Measurements from ENCODE around the gene STXBP5.

Gene STXBP5

DNA sequence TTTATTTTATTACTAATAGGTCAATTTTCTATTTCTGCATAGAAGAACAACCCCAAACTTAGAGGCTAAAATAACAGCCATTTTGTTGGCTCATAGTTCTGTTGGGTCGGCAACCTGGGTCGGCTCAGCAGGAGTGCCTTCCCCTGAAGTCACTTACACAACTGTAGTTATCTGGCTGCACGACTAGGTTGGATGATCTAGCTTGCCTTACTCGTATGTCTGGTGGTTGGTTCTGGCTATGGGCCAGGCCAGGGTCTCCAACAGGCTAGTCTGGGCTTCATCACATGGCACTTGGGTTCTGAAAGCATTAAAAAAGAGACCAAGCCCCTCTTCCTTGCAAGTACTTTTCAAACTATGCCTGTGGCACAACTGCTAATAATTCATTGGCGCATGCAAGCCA, 53.5 kb downstream of the STXBP5 start:
- Mint-ChIP-seq H3K27me3 (no peaks in the 10 kb centered on the region), H3K4me3 (no peak overlapping the region), H3K9me3 (peaks cover 7% of the 10 kb centered on the region), H3K4me1 (no peaks in the 10 kb centered on the region), H3K27ac (no peak overlapping the region), H3K36me3 (peaks cover 4% of the 10 kb centered on the region)
- ATAC-seq (ENCODE audit: low read depth) (no peak), DNase-seq (ENCODE audit: low spot score in 2 of 2) (no peak)

DNA sequence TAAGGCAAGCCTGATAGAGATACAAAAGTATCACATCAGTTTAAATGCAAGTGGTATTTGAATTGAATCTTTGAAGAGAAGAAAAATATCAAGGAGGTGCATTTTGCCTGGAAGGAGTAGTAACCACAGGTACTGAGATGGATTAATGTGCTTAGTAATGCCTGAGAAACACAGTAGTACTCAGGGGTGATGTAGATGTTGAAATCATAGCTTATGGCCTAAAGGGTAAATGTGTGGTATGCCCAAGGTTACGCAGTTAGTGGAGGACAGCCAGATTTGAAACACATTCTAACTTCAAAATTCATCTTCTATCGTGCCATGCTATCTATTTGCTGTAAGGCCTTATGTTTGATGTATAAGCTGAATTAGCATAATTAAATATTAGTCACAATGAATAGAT, 55.9 kb downstream of the STXBP5 start:
- H3K27ac Mint-ChIP-seq: no peak overlapping the region

DNA sequence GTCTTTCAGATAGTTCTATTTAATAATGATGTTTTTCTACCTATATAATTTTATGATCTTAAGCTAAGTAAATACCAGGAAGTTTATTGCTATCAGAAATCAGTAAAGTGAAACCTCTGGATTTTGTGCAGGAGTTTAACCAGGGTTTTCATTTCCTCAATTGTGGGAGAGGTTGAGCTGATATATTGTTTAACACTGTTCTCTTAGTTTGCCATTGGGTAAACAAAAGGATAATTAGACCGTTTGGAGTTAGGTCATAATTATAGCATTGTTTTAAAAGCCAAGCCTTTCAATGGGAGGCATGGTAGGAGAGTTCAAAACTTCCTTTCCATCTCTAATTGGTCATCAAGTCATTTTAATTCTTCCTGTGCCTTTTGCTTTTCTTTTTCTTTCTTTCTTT, 58.7 kb downstream of the STXBP5 start:
- H3K4me3 Mint-ChIP-seq: no peak overlapping the region
- DNase-seq (ENCODE audit: low spot score in 2 of 2): no peak
- H3K27me3 Mint-ChIP-seq: no peaks in the 10 kb centered on the region
- no peaks in the 10 kb centered on the region for H3K9me3 Mint-ChIP-seq
- no peak for ATAC-seq (ENCODE audit: low read depth)
- H3K4me1 Mint-ChIP-seq: no peaks in the 10 kb centered on the region
- H3K27ac Mint-ChIP-seq: no peak overlapping the region
- peaks cover 17% of the 10 kb centered on the region for H3K36me3 Mint-ChIP-seq

More for the DNA sequence above, 55.9 kb downstream of the STXBP5 start:
- Mint-ChIP-seq H3K4me3 (no peak overlapping the region), H3K4me1 (no peaks in the 10 kb centered on the region), H3K9me3 (no peaks in the 10 kb centered on the region), H3K27me3 (no peaks in the 10 kb centered on the region), H3K36me3 (peaks cover 4% of the 10 kb centered on the region)
- DNase-seq (ENCODE audit: low spot score in 2 of 2): no peak
- ATAC-seq (ENCODE audit: low read depth): no peak

DNA sequence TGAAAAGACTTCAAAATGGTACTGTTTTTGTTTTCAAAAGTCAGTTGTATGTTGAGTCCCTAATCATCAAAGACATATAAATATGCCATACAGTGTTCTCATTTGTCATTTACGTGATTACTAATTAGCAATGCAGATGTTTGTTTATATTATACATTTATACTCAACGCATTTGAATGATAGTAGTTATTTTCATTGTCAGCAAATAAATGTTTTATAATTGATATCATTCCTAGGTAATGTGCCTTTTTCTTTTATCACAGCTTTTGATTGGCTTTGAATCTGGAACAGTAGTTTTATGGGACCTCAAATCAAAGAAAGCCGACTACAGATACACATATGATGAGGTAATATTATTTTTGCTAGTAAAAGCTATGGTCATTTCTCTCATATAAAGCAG, 62.6 kb downstream of the STXBP5 start:
- H3K9me3 Mint-ChIP-seq: no peaks in the 10 kb centered on the region
- H3K4me1 Mint-ChIP-seq: no peaks in the 10 kb centered on the region
- no peak for DNase-seq (ENCODE audit: low spot score in 2 of 2)
- ATAC-seq (ENCODE audit: low read depth): no peak
- peaks cover 32% of the 10 kb centered on the region for H3K36me3 Mint-ChIP-seq
- H3K27me3 Mint-ChIP-seq: no peaks in the 10 kb centered on the region
- H3K4me3 Mint-ChIP-seq: no peak overlapping the region
- H3K27ac Mint-ChIP-seq: no peak overlapping the region

DNA sequence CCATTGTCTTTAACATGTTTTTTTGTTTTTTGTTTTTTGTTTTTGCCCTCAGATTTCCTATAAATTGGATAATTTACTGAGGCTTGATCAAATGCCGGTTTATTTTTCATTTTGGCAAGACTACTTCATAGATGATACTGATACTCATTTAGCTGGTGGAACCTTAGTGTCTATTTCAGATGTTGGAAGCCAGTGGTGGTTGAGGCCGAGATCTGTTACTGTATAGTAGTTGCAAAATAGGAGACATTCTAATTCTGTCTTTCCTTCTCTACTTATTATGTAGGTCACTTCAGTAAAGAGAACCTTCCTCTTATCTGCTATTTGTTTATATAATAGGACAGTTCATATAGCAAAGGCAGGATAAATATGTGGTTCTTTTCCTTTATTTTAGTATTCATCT, 63.4 kb downstream of the STXBP5 start:
- Mint-ChIP-seq H3K27me3 (no peaks in the 10 kb centered on the region), H3K27ac (no peak overlapping the region), H3K9me3 (no peaks in the 10 kb centered on the region), H3K4me1 (no peaks in the 10 kb centered on the region), H3K4me3 (no peak overlapping the region), H3K36me3 (peaks cover 34% of the 10 kb centered on the region)
- ATAC-seq (ENCODE audit: low read depth) (no peak), DNase-seq (ENCODE audit: low spot score in 2 of 2) (no peak)

DNA sequence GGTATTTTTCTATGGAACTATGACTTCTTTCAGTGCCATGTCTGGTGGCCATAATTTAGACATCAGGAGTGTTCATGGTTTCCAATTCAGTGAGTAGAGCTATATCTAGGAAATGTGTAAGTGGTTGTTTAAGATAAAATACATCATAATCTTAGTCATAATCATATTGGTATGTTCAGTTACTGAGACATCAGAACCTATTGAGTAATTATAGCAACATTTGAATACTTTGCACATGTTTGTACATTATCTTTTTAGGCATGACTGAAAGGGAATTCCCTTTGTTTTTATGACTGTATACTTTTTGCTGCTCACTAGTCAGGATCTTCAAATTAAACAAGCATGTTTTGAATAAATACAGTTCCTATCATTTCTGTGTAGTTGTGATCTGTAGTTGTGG, 64.0 kb downstream of the STXBP5 start:
- Mint-ChIP-seq H3K36me3 (peaks cover 37% of the 10 kb centered on the region), H3K27ac (no peak overlapping the region), H3K4me1 (no peaks in the 10 kb centered on the region), H3K4me3 (no peak overlapping the region), H3K27me3 (no peaks in the 10 kb centered on the region), H3K9me3 (no peaks in the 10 kb centered on the region)
- ATAC-seq (ENCODE audit: low read depth): no peak
- DNase-seq (ENCODE audit: low spot score in 2 of 2): no peak

DNA sequence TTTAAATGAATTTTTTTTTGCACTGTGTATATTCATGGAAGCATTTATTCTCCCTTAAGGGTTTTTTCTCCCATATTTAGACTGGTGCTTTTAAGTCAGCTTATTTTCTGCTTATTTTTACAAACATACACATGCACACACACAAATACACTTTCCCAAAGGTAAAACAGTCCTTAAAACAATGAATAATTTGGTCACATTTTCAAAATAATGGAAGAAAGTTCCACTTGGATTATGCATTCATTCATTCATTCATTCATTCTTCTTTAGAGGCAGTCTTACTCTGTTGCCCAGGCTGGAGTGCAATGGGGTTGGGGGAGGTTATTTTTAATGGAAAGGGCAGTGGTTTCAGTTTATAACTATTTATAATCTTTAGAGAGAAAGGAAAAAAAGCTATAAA, 69.8 kb downstream of the STXBP5 start:
- DNase-seq (ENCODE audit: low spot score in 2 of 2) (no peak), ATAC-seq (ENCODE audit: low read depth) (no peak)
- Mint-ChIP-seq H3K9me3 (no peaks in the 10 kb centered on the region), H3K4me3 (no peak overlapping the region), H3K27me3 (no peaks in the 10 kb centered on the region), H3K4me1 (no peaks in the 10 kb centered on the region), H3K27ac (no peak overlapping the region), H3K36me3 (peaks cover 32% of the 10 kb centered on the region)

DNA sequence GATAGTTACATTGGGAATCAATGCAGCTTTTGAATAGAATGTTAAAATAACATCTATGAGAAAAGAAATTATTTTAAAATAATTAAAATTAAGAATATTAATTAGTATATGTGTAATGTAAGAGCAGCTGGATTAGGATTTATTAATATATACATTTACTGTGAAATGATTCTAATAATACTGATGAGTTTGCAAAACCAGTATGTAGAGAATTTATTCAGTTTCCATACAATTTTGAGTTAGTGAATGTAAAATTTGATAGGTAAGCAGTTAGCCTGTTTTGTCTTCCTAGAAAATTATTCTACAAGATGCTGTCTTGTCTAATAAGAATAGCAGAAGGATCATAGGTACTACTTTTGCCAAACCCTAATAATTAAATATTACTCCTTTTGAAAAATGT, 70.6 kb downstream of the STXBP5 start:
- peaks cover 32% of the 10 kb centered on the region for H3K36me3 Mint-ChIP-seq
- DNase-seq (ENCODE audit: low spot score in 2 of 2): no peak
- H3K9me3 Mint-ChIP-seq: no peaks in the 10 kb centered on the region

DNA sequence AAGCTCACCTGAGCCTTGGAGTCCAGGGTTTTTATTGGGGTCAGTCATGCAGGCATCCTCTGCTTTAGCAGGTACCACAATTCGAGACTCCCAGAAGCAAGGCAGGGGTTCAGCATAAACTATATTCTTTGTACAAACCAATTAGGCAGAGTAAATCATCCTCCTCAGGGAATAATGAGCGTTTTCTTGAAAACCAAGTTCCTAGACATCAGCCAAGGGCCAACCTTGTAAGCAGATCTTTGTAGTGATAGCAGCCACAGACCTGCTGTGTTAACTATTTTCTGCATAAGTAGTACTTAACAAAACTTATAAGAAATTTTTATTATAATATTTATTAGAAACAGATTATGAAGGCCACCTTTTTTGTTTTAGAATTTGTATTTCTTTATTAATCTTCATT, 74.7 kb downstream of the STXBP5 start:
- DNase-seq (ENCODE audit: low spot score in 2 of 2): no peak
- Mint-ChIP-seq H3K4me3 (no peak overlapping the region), H3K4me1 (no peaks in the 10 kb centered on the region), H3K9me3 (no peaks in the 10 kb centered on the region), H3K36me3 (peaks cover 19% of the 10 kb centered on the region), H3K27me3 (no peaks in the 10 kb centered on the region), H3K27ac (no peak overlapping the region)
- ATAC-seq (ENCODE audit: low read depth): no peak

More for the DNA sequence above, 70.6 kb downstream of the STXBP5 start:
- Mint-ChIP-seq H3K4me3 (no peak overlapping the region), H3K27me3 (no peaks in the 10 kb centered on the region), H3K4me1 (no peaks in the 10 kb centered on the region), H3K27ac (no peak overlapping the region)
- no peak for ATAC-seq (ENCODE audit: low read depth)

DNA sequence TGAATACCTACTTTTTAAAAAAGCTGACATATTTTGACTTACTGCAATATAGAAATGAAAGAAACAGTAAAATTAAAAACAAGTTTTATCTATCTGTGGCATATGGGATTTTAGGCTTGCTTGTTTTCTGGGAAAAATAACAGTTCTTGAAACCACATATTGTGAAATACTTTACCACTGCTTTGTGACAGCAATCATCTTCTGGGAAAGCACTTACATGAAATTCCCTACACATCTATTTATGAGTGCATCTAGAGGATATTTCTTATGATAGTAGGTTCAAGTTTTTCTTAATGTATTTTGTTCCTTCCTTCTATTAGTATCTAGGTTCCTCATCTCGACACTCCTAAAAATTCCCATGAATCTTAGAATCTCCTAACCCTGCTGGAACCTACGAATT, 75.2 kb downstream of the STXBP5 start:
- no peaks in the 10 kb centered on the region for H3K27me3 Mint-ChIP-seq
- no peak for DNase-seq (ENCODE audit: low spot score in 2 of 2)
- H3K4me1 Mint-ChIP-seq: peaks cover 2% of the 10 kb centered on the region
- no peaks in the 10 kb centered on the region for H3K9me3 Mint-ChIP-seq
- H3K36me3 Mint-ChIP-seq: peaks cover 19% of the 10 kb centered on the region
- no peak overlapping the region for H3K4me3 Mint-ChIP-seq
- ATAC-seq (ENCODE audit: low read depth): no peak
- no peak overlapping the region for H3K27ac Mint-ChIP-seq

DNA sequence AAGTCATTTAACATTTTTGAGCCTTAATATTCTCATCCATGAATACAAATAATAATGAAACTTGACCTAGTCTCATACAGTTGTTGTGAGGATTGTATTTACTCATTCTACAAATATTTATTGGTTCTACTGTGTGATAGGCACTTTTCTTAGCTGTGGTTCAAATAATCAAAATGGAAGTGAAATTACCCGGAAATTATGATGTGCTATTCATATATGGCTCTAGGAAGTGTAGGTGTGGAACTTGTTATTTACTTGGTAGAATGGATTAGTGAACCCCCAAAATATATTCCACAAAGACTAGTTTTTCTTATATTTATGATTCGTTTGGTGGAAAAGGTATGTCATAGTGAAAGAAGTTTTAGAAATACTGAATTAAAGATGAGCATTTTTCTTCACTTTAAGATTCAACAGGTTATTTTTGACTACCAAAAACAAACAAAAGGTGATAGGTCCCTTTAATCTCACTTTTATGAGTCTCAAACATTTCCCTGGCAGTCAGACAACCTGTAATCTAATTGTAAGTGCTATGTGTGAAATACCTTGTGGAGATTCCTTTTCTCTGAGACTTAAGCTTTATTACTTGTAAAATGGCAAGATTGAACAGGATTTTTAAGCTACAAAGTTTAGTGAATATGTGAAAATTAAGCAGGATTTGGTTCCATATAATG, 77.8 kb downstream of the STXBP5 start:
- no peak for ATAC-seq (ENCODE audit: low read depth)
- Mint-ChIP-seq H3K36me3 (peaks cover 15% of the 10 kb centered on the region), H3K9me3 (no peaks in the 10 kb centered on the region), H3K4me3 (no peak overlapping the region), H3K27me3 (no peaks in the 10 kb centered on the region), H3K4me1 (peaks cover 8% of the 10 kb centered on the region), H3K27ac (no peak overlapping the region)
- DNase-seq (ENCODE audit: low spot score in 2 of 2): no peak

DNA sequence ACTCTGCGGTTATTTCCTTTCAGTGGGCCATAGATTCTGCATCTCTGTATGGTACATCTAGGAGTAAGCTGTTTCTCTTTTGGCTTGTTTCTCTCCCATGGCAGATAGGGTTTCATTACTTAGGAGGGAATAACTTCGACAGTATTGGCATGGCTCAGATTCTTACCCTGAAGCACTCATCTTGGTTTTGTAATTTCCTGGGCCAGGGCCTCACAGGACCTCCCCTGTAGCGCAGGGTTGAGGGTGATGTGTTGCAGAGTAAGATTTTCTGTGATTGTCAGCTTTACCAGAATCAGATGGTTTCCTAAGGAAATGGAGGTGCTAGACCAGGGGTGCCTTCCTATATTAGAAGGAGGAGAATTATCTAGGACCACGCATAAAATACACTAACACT, 78.3 kb downstream of the STXBP5 start:
- Mint-ChIP-seq H3K36me3 (peaks cover 13% of the 10 kb centered on the region), H3K4me1 (peaks cover 8% of the 10 kb centered on the region), H3K4me3 (no peak overlapping the region), H3K27ac (no peak overlapping the region), H3K9me3 (no peaks in the 10 kb centered on the region), H3K27me3 (no peaks in the 10 kb centered on the region)
- no peak for DNase-seq (ENCODE audit: low spot score in 2 of 2)
- ATAC-seq (ENCODE audit: low read depth): no peak

DNA sequence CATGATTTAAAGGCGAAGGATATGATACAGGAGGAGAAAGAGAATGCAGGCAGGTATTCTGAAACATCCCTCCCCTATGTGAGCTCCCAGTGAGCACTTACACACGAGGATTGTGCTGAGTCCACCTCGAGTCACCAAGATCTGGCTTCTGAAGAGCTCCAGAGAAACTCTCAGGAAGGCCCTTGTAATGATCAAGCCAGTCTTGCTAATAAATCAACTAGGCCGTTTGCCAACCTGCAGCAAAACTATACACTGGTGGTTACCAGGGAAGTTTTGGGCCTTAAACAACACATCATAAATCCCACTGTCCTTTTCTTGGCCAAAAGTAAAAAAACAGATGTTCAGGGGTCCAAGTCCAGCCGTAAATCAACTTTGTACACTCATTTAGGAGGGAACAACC, 79.2 kb downstream of the STXBP5 start:
- no peak overlapping the region for H3K27ac Mint-ChIP-seq

DNA sequence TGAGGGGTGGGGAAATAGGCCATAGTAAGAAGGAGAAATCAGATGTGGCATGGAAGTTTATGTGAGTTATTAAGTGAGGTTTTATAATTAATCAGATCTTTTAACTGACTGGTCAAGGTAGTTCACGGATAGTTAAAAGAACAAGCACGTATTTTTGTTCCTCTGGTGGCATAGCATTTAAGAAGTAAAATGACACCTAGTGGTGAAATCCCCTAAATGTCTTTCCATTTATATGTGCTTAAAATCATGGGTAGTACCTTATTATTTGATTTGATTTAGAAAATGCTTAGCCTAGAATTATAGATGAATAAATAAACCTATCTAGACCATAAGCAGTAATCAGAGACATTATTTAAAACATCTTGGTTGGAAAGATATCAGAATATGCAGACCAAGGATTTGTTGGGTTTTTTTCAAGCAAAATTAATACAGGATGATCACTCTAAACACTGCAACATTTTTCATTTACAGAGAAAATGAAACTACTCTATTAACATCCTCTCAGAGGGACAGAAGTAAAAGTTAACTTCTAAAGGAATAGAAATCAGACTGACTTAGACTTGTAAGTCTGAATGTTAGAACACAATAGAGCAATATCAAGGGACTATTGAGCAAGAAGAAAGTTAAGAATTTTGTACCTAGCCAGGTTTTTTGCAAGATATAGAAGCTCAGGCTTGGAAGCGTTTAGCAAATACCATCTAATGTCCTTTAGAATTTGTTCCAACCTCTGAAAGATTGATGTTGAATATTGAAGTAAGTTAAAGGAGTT, 81.1 kb downstream of the STXBP5 start:
- Mint-ChIP-seq H3K4me1 (peaks cover 8% of the 10 kb centered on the region), H3K27ac (peak overlapping the region; percentile 48), H3K36me3 (no peaks in the 10 kb centered on the region), H3K9me3 (no peaks in the 10 kb centered on the region), H3K27me3 (no peaks in the 10 kb centered on the region), H3K4me3 (no peak overlapping the region)
- ATAC-seq (ENCODE audit: low read depth): peak; percentile 46
- DNase-seq (ENCODE audit: low spot score in 2 of 2): no peak

More for the DNA sequence above, 79.2 kb downstream of the STXBP5 start:
- Mint-ChIP-seq H3K36me3 (peaks cover 7% of the 10 kb centered on the region), H3K4me1 (peaks cover 8% of the 10 kb centered on the region), H3K9me3 (no peaks in the 10 kb centered on the region), H3K27me3 (no peaks in the 10 kb centered on the region), H3K4me3 (no peak overlapping the region)
- ATAC-seq (ENCODE audit: low read depth): no peak
- no peak for DNase-seq (ENCODE audit: low spot score in 2 of 2)

DNA sequence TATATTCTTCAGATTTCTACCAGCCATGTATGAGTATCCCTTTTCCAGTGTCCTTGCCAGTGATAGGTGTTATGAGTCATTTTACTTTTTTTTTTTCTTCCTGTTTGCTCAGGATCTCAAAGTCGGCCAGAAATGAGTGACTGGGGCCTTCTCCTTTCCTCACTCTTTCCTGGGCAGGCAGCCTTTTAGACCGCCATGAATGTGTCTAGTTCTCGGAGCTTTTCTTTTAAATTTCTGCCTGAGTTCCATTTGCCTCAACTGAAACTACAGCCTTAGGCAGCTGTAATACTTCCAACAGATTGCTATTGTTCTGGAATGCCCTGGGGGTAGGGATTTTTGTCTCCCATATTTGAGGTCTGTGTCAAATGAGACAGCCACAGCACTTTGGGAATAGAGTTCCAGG, 83.7 kb downstream of the STXBP5 start:
- no peak overlapping the region for H3K27ac Mint-ChIP-seq
- no peak overlapping the region for H3K4me3 Mint-ChIP-seq
- H3K9me3 Mint-ChIP-seq: no peaks in the 10 kb centered on the region
- H3K4me1 Mint-ChIP-seq: peaks cover 8% of the 10 kb centered on the region
- no peaks in the 10 kb centered on the region for H3K27me3 Mint-ChIP-seq
- DNase-seq (ENCODE audit: low spot score in 2 of 2): no peak
- H3K36me3 Mint-ChIP-seq: no peaks in the 10 kb centered on the region
- no peak for ATAC-seq (ENCODE audit: low read depth)
